ENCODE results near the gene CDKN1A.
"Not testable (repeated sequence)": the region's sequence is repeated elsewhere in the genome, so short reads cannot be mapped to it uniquely, and the experiment has no call there.

Gene CDKN1A

DNA sequence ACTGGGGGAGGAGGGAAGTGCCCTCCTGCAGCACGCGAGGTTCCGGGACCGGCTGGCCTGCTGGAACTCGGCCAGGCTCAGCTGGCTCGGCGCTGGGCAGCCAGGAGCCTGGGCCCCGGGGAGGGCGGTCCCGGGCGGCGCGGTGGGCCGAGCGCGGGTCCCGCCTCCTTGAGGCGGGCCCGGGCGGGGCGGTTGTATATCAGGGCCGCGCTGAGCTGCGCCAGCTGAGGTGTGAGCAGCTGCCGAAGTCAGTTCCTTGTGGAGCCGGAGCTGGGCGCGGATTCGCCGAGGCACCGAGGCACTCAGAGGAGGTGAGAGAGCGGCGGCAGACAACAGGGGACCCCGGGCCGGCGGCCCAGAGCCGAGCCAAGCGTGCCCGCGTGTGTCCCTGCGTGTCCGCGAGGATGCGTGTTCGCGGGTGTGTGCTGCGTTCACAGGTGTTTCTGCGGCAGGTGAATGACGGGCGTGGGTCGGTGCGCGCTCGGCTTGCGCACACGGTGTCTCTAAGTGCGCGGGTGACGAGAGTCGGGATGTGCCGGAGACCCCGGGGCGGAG is at the start of gene CDKN1A:
Gene CDKN1A (plus strand): TSS at position 227 of the 555 bp plus-strand sequence. CDS start 5,388 bp downstream, outside the sequence.
- DNase-seq: peak; percentile 87

DNA sequence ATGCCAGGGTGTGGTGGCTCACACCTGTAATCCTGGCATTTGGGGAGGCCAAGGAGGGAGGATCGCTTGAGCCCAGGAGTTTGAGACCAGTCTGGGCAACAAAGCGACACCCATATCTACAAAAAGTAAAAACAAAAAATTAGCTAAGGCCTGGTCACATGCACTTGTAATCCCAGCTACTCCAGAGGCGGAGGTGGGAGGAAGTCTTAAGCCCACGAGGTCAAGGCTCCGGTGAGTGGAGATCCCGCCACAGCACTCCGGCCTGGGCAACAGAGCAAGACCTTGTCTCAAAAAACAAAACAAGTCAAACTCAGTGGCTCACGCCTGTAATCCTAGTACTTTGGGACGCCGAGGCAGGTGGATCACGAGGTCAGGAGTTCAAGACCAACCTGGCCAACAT is 48.7 kb upstream of the CDKN1A start:
- DNase-seq: no peak

DNA sequence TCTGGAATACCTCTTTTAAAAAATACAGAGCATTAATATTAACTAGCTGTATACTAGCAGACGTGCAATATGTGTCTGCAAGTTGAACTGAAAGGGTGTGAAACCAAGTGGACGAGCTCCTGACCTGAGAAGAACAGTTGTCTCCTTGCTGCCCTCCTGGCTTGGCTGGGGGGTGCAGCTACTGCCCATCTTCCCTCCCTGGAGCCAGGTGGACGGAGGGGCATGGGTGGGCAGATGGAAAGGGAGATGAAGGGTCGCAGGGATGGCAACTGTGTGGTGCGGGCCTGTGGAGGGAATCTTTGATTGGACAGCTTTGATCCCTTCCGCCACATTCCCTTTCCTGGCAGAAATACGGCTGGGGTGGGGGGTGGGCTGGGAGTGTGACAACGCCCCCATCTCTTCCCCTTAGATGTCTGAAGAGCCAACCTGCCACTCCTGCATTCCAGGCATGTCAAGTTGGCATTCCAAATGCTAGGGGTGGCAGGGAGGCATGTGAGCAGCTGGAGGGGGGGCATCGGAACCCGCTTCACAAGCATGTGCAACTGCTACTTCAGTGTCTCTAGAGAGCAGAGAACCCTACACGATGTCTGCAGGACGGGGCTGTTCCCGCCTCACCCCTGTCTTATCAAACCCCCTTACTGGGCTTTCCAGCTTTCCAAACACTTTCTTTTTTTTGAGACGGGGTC is 47.0 kb upstream of the CDKN1A start:
- DNase-seq: no peak

DNA sequence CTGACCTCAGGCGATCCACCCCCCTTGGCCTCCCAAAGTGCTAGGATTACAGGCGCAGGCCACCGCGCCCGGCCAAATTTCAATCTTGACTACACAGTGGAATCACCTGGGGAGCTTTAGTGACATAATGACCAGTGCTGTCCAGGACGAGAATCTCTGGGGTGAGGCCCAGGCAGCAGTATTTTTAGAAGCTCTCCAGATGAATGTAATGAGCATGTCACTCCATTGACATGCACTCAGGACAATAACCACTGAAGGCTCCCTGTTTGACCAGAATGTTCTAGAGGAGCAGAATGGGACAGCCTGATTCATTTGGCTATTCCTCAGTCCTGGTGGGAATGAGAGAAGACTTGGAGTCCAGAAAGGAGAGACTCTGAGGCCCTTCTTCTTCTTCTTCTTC is 45.1 kb upstream of the CDKN1A start:
- DNase-seq: no peak

DNA sequence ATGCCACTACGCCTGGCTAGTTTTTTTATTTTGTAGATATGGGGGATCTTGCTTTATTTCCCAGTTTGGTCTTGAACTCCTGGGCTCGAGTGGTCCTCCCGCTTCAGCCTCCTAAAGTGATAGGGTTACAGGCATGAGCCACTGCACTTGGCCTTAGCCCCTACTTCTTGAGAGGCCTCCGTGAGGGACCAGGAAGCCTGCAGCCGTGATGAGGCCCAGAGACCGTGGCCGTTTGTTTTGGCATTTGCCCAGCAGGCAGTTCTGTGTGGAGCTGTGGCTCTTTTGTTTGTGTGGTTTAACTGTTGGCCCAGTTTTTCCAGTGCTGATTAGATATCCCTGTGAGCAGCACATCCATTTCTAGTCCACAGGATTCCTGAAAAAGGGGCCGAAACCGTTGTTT is 44.6 kb upstream of the CDKN1A start:
- peak; percentile 16 for DNase-seq

DNA sequence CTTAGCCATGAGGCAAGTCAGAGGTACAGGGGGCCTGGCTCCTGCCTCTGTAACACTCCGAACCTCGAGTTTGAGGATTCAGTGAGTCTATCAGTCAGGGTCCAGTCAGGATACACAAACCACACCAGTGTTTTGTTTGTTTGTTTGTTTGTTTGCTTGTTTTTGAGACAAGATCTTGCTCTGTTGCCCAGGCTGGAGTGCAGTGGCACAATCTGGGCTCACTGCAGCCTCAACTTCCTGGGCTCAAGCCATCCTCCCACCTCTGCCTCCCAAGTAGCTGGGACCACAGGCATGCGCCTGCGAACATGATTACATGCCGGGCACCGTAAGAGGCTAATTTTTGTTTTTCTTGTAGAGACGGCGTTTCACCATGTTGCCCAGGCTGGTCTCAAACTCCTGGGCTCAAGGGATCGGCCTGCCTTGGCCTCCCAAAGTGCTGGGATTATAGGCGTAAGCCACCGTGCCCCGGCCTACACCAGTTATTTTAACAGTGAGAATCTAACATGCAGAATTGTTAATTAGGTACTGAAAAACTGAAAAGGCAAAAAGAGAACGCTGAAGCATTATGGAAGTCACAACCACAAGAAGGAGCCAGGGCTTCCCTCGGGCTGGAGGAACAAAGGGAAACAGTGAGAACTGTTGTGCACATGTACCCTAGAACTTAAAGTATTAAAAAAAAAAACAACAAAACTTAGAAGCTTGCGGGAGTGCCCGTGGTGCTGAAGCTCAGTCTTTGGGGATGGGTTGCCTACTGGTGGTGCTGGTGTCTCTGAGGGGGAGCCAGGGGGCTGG is 44.0 kb upstream of the CDKN1A start:
- DNase-seq: no peak

DNA sequence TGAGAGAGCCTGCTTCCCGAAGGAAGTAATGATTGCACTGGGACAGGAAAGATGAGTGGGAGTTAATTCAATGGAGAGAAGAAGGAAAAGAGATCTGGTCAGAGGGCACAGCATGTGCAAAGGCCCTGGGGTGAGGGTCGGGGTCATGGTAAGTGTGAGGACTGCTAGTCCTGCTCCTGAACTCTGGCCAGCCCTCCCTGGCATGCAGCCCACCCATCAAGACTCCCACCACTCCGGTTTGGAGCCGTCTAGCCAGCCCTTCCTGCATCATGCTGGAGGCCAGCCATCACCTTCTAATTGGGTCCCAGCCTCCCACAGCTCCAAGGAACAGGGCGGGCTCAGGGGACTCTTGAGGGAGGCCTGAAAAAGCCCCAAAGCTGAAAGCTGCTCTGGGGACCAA is 42.2 kb upstream of the CDKN1A start:
- no peak for DNase-seq

DNA sequence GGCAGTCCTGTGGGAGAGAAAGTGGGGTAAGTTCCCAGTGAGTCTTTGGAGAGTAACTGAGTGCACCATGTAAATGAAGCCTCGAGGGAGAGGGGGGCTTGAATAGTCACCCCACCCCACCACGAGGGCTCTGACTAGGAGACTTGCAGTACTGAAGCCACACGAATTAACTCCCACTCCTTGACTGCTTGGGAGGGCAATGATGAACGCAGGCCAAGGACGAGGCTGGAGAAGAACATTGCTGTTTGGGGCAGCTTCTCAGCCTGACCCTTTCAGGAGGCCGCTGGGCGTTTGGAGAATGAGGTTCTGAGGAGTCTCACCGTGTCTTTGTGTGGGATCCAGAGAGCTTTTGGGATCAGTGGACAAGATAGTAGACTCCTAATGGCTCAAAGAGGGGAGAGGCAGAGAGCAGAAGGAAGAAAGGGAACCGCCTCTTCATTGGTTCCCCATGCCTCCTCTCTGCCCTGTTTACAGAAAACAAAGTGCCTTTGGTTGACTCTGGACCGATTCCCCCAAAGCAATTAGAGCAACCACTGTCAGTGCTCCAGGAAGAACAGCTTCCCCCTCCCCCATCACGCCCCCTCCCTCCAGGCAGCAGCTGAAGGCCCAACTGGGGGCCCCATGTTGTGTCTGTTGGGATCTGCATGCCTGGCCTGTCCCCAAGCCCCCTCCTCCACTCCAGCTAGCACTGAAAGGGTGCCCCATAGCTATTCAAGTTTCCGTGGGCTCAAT is 41.7 kb upstream of the CDKN1A start:
- DNase-seq: no peak

DNA sequence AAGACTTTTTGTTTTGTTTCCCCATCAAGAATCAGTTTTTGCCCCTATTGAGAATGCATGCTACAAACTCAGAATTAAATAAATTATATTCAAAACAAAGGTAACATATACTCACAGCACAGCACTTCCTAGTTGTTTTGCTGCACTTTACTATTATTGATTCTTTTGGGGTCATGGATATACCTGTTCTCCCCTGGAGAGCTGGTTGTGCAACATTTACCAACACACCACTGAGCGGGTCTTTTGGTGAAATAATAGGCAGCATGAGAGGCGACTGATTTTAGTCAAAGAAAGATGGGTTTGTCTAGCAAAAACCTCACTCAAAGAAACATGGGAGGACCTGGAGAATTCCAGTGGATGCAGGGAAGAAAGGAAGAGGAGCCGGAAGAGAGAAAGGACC is 39.9 kb upstream of the CDKN1A start:
- DNase-seq: no peak

DNA sequence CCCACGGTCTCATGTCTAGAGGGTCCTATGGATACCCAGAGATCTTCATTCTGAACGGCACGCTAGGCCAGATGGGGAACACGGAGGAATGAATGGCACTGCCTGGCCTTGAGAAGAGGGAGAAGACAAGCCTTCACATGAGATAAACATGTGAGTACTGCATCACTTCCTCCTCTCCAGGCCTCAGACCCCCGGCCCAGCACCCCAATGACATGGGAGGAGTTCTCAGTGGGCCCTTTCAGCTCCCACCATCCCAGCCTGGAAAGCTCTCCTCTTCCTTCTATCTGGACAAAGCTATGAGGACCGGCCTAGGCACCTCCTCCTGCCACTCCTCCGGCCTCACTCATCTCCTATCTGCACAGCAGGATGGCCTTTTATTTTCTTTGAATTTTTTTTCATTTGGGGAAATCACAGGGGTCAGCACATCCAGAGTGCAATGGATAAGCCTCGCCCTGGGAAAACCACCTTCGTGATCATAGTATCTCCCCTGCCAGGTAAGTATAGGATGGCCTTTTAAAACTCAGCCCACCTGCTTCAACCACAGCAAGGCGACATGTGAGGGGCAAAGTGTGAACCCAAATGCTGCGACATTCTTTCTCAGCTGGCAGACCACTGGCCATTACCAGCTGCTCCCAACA is 39.2 kb upstream of the CDKN1A start:
- DNase-seq: no peak

DNA sequence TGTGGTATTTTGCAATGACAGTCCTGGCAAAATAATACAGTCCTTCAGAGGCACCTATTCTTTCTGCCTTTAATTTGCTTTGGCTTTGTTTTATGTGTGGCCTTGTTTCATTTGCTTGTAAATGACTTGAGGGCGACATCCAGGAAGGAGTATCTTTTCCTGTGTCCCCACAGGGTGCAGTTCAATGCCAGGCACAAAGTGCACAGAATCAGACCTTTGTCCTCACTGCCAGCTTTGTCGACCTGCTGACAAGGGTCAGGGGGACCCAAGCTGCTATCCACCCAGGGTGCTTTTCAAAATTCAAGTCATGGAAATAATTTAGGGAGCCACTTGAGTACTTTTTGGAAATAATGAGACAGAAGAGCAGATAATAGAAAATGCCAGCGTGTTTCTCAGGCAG is 37.0 kb upstream of the CDKN1A start:
- DNase-seq: no peak

DNA sequence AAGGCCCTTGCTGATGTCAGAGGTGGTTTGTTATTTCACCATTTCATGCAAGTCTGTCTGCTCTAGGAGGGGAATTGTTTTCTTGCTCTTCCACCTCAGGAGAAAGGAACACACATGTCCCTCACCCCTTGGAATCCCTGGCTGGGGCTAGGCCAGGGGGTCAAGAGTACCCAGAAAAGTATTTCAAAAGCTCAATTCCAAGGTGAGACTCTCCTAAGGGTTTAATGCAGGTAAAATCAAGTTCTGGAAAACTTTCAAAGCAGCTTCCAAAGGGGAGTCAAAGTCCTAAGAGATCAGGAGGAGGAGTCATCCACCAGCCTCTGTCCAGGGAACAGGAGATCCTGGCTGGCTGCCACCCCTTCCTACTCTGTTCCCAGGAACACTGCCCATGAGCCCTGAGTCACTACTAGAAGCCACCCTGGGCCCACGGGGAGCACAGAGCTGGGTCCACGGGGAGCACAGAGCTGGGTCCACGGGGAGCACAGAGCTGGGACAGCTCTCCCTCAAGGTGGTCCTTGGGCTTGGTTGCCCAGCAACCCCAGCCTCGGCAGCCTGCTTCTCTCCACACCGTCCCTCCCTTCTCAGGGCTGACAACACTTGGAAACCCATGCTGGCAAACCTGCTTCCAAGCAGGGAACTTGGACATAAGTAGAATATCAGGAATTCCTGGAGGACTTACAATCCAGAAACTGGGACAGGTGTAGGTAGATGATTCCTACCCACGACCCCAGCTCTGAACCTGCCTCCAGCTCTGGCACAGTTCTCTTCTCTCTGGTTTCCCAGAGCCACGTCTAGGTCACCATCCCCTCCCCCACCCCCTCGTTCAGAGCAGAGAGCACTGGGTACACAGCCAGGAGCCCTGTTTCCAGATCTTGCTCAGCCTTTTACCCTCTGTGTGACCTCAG is 35.3 kb upstream of the CDKN1A start:
- no peak for DNase-seq

DNA sequence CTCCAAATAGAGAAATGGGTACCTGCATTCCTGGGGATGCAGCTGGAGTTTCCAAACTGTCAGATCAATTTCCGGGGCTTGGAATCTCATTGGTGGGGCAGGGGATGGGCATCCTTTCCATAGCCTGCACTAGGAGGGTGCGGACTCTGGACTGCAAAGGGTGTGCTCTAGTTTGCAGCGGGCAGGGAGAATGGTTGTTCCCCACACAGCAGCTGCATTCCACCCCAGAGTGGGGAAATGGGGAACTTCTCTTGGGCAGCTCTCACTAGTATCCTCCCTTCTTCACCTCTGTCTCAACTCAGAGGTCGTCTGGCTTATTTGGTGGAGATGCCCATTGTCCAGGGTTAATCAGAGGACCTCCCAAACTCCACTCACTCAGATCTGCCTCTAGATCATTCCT is 34.5 kb upstream of the CDKN1A start:
- DNase-seq: no peak

DNA sequence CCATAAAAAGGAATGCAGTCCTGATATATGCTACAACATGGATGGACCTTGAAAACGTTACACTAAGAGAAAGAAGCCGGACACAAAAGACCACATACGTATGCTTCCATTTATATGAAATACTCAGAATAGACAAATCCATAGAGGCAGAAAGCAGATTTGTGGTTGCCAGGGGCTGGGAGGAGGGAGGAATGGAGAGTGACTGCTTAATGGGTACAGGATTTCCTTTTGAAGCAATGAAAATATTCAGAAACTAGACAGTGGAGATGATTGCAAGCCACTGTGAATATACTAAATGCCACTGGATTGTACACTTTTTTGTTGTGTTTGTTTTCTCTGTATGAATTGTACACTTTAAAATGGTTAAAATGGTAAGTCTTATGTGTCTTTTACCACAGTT is 29.4 kb upstream of the CDKN1A start:
- no peak for DNase-seq

DNA sequence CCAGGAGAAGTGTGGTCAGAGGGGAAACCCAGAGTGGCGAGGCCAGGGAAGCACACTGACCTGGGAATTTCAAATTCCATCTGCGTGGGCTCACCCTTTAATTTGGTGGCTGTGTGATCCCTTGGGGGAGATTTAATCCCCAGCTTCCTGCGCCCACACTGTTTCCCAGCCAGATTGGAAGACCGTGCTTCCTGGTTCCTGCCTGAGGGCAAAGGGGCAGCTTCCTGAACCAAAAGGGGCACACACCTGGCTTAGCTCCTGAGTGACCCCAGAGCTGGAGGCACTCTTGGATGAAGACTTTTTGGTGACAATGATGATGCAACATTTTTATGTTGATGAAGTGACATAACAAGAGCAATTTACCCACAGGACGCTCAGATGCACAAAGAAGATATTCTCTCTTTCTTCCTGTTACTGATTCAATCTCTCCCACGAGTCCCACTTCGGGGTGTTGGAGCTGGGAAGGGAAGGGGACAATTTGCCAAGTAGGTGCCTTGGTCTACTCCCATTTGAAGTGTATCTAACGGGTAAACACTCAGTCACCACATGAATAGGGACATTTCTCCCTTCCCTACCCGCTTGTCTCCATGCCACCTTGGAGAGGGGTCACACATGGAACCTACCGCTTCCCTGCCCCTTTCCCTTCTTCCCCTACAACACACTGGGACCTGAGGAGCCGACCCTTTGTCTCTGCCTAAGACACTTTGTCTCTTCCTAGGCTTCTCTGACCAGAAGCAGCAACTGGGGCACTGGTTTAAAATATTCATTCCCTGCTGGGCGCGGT is 28.6 kb upstream of the CDKN1A start:
- DNase-seq: no peak

DNA sequence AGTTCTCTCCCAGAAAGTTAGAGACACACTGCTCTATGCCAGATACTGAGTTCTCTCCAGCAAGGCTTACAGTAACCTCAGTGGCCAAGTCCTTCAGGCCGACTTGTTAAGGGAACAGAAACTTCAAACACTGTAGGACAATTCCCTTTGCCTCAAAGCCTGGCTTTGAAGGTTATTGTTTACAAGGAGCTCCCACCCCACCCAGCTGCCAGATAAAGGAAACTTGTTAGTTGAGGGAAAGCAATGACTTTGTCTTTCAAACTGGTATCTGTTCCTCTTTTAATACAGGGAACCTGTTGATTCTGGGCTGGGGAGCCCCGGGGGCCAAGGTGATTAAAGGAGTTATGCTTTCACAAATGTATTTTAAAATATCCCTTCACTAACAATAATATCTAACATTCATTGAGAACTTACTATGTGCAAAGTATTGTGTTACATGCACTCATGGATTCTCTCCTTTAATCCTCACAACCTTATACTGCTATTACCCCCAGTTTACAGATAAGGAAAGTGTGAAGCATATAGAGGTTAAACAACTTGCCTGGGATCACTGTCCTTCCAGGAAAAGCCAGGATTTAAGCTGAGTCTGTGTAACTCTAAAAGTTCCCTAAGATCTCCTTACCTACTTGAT is 27.6 kb upstream of the CDKN1A start:
- DNase-seq: no peak

DNA sequence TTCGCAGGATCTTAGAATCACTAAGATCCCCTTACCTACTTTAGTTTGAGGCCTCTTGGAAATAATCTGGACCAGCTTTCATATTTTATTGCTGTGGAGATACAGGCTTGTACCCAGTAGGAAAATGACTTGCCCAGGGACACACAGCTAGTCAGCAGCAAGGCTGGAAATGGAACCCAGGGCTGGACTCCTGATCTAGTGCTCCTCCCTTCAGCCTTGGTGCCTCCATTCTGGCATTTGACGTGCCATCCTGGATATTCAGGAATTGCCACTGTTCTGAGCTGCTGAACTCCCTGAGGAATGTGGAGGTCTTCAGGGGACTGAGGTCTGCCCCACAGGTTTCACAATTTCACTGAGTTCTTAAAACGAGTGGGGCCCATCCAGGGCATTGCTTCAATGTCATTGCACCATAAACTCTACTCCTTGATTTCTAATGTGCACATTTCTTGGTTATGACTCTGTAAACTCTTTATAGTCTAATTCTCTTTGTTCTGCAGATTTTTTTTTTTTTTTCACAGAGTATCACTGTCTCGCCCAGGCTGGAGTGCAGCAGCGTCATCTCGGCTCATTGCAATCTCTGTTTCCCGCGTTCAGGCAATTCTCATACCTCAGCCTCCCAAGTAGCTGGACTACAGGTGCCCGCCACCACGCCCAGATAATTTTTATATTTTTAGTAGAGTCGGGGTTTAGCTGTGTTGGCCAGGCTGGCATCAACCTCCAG is 26.7 kb upstream of the CDKN1A start:
- no peak for DNase-seq

DNA sequence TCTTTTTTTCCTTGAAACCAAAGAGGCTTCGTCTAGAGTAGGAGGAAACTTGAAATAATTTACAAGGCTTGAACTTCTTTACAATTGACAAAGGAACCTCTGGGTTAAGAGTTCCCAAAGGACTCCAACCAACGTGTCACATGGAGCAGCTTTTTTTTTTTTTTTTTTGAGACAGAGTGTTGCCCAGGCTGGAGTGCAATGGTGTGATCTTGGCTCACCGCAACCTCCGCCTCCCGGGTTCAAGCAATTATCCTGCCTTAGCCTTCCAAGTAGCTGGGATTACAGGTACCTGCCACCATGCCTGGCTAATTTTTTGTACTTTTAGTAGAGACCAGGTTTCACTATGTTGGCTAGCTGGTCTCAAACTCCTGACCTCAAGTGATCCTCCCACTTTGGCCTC is 24.0 kb upstream of the CDKN1A start:
- not testable (repeated sequence) for DNase-seq

DNA sequence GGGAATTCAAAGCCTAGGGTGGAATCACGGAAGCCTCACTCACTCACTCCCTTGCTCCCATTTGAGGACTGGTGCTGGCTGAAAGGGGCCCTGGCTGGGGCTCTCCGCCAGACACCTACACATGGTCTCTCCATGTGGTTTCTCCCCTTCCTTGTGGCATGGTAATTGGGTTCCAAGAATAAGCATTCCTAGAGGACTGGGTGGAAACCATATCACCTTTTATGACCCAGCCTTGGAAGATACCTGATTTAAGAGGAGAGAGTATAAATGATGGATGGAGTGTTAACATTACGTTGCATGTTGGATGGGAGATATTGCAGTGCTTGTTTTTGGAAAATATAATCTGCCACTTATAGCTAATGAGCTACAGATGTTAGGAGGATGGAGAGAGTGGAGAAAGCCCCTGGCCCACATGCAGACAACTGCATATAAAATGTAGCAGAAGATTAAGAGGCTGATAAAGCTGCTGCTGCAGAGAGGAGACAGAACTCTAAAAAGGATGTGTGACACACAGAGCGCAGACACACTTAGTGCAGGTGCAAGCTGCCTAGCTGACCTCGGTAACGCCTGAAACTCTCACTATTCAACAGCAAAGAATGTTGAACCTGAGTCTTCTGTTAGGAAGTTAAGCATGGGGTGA is 23.3 kb upstream of the CDKN1A start:
- no peak for DNase-seq

Measured in NCI-H510A treated with DMSO at 0.1 percent for 48 hours (cell line).